ENCODE data around the gene AMBP.

GRCh38 chr9:114061292-114061691, 16.8 kb downstream of the AMBP start:
- TF ChIP-seq CTCF (IDR thresholded peaks at IDR 0.05): no peak
- TF ChIP-seq POLR2A (IDR thresholded peaks at IDR 0.05; ENCODE audit: low read depth): no peak
- TF ChIP-seq EP300 (IDR thresholded peaks at IDR 0.05): no peak

Data from esophagus muscularis mucosa (tissue), 4 donors.